Thyroid gland (tissue), 4 donors: ENCODE results near the gene SERPINB2.

Source experiments
- CTCF ChIP-seq, 6 experiments: fragments of 200-600 bp in 3 of 6; fragments of 450-650 bp in 3 of 6; sonication (generic) in 3 of 6; IDR thresholded peaks; one replicate each; pipeline ENCODE4 v1.5.1; 2016 to 2019; ENCODE audit warnings: antibody characterized with exemption in 6 of 6, mild to moderate bottlenecking in 2 of 6, inconsistent platforms in 1 of 6, moderate library complexity in 1 of 6
- POLR2A ChIP-seq, 2 donors: fragments of 450-650 bp; IDR thresholded peaks; one replicate each; pipeline ENCODE4 v1.6.1; 2017; ENCODE audit warnings: antibody characterized with exemption in 2 of 2, mild to moderate bottlenecking in 2 of 2, moderate library complexity in 1 of 2

GRCh38 chr18:63879709-63880108 is 7.8 kb upstream of the SERPINB2 start:
- TF ChIP-seq CTCF (IDR thresholded peaks at IDR 0.05) (no peak), POLR2A (IDR thresholded peaks at IDR 0.05) (no peak)
